HG02981 (cell line): ENCODE data around the gene TACR1.
"Not testable (repeated sequence)": the region's sequence is repeated elsewhere in the genome, so short reads cannot be mapped to it uniquely, and the experiment has no call there.

Source experiments
- ATAC-seq: cut with Tn5 transposase; IDR thresholded peaks from one replicate; pipeline ENCODE4 v1.9.1; 2021; ENCODE audit warnings: mild to moderate bottlenecking, moderate library complexity; ENCODE audit not compliant: unreplicated experiment

Gene TACR1

GRCh38 chr2:75147884-75148283 lies 51.4 kb downstream of the TACR1 start:
- not testable (repeated sequence) for ATAC-seq

- ATAC-seq: no peak
Measured at GRCh38 chr2:75146606-75147332, 52.6 kb downstream of the TACR1 start.

DNA sequence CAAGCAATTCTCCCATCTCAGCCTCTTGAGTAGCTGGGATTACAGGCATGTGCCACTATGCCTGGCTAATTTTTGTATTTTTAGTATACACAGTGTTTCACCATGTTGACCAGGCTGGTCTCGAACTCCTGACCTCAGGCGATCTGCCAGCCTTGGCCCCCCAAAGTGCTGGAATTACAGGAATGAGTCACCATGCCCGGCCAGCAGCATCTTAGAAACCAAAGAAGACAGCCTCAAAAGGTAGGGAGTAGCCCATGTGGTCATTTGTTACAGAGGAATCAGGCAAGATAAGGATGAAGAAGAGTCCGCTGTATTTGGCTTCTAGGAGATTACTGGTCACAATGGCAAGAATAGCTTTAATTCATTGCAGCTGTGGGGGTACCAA lies 53.1 kb downstream of the TACR1 start:
- ATAC-seq: not testable (repeated sequence)

- no peak for ATAC-seq
Measured at GRCh38 chr2:75142081-75142480, 57.2 kb downstream of the TACR1 start.

- no peak for ATAC-seq
Measured at GRCh38 chr2:75140288-75140687, 59.0 kb downstream of the TACR1 start.

- ATAC-seq: no peak
Measured at GRCh38 chr2:75139171-75139570, 60.1 kb downstream of the TACR1 start.

- no peak for ATAC-seq
Measured at GRCh38 chr2:75138528-75138927, 60.8 kb downstream of the TACR1 start.

DNA sequence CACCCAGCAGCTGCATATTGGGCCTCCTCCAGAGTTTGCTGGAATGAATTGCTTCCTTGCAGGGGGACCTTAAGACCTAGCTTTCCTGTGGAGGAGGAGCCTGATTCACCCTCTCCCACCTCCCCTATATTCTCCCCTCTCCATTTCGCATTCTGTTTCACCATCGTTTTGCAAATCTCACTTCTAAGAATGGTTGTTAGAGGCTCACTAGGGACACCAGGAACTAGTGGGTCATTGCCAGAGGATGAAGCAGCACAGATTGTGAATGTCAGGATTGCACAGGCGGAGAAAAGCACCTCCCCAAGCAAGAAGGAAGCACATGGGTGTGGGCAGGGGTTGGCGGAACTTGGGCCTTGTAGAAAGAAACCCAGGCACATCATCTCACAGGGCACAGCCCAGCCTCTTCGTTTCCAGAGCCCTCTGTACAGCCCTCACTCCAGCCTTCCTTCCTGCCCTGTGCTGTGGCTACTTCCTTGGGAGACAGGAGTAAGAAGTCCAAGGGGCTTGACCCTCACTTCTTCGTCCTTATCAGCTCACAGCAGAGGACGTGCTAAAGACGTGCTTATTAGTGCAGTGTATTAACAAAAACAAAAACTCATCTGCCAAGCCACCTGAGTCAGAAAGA lies 63.4 kb downstream of the TACR1 start:
- no peak for ATAC-seq

DNA sequence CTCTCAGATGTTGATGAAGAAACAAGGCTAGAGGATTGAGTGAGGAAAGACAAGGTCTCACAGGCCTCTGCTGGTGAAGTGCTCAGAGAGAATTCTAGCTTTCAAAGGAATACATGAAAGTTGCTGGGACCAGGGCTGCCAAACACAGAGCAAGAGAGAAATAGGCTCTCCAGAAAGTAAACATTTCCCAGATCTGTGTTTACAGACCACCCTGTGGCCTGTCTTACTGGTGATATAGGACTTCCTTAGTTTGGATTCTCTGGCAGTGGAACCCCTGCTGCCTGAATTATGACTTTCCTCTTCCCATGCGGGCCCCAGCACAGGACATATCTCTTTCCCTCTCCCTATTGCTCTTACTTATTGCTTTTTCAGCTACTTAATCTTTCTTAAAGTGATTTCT lies 64.5 kb downstream of the TACR1 start:
- ATAC-seq: no peak

DNA sequence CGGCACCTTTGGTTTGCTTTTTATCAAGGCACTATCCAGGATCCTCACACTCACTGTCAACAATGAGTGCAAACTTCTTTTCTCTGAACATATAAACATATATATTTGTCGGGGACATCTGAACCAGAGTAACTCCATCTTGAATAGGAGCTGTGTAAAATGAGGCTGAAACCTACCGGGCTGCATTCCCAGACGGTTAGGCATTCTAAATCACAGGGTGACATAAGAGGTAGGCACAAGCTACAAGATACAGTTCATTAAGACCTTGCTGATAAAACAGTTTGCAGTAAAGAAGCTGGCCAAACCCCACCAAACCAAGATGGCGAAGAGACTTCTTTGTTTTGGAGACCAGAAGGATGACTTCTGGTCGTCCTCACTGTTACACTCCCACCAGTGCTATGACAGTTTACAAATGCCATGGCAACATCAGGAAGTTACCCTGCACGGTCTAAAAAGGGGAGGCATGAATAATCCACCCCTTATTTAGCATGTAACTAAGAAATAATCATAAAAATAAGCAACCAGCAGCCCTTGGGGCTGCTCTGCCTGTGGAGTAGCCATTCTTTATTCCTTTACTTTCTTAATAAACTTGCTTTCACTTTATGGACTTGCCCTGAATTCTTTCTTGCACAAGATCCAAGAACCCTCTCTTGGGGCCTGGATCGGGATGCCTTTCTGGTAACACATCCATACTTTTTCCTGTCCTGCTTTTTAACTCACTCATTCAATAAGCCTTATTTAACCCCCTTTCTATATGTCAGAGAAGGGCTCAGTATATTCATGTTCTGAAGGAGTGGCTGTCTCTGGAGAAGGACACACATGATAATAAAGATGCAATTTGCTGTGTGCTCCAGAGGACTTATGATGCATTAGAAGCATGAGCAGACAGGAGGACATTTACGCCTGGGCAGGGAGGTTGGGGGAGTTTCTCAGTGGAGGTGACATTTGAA lies 65.4 kb downstream of the TACR1 start:
- ATAC-seq: no peak

GRCh38 chr2:75130171-75130570 lies 69.1 kb downstream of the TACR1 start:
- ATAC-seq: no peak

- no peak for ATAC-seq
Measured at GRCh38 chr2:75123876-75124275, 75.4 kb downstream of the TACR1 start.

- ATAC-seq: no peak
Measured at GRCh38 chr2:75113231-75113869, 86.0 kb downstream of the TACR1 start.

DNA sequence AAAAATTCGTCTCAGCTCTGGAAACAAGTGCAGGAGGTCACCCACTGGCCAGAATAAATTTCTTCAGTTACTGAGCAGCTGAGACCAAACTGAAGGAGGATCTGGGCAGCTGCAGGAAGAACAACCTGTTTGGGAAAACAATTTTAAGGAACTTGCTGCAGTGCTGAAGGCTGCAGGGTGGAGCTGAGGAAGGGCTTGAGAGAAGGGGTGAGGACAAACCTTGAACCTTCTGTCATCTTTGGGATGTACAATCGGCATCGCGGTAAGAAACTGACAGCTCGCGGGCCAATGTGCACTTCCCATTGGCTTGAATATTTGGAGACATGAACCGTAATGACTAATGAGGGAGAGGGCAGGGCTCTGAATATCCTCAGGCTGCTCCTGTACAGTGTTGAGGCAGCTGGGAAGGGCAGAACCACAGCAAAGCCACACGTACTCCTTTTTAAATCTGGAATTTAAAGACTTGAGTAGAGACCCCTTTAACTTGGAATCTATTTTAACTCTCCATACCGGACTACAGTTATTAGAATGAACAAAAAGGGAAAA lies 90.3 kb downstream of the TACR1 start:
- ATAC-seq: no peak

- no peak for ATAC-seq
Measured at GRCh38 chr2:75102011-75102410, 97.3 kb downstream of the TACR1 start.

- no peak for ATAC-seq
Measured at GRCh38 chr2:75100801-75101151, 98.5 kb downstream of the TACR1 start.

DNA sequence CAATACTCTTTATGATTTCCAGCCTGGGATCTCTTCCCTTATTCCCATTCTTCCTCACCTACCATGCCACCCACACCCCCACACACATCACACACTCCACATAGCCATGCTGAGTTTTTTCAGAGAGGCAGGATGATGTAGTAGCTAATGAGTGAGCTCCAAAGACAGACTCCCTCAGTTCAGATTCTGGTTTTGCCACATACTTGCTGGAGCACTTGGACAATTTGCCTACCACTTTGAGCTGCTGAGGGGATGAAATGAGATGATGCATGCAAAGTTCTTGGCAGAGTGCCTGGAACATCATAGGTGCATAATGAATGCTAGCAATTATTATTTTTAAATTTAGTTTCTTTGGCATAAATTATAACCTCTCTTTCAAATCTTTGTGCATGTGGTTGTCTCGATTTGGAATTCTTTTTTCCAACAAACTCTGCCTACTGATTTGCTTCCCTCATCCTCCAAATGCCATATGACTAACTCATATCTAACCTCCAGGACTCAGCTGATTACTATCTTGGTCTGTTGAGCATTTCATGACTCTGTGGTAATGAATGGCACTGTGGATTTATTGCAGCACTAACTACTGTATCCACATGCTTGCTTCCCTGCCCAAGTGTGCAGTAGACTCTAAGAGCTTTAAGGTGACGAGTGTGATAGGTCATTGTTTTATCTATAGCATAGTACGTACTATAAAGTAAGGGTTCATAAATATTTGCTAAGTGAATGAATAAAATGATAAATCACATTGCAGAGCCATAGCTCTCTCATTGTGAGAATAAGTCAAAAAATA lies 99.1 kb downstream of the TACR1 start:
- ATAC-seq: no peak

- no peak for ATAC-seq
Measured at GRCh38 chr2:75099521-75099922, 99.8 kb downstream of the TACR1 start.

DNA sequence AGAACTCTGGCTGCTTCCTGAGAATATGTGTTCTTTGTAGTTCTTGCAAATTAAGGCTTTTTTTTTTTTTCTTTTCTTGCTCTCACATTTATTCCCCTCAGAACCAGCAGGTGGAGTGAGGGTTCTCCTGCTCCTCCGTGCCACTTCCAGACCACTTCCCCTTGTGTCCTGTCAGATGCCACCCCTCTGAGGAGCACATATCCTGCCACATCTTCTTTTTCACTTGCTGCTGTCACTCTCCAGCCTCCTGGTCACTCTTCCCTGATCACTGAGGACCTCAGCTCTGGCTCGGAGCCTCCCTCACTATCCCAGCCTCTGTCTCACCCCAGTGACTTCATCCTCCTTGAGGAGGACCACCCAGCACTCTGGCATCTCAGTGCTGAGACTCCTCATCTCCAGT lies 100.5 kb downstream of the TACR1 start:
- ATAC-seq: no peak

- no peak for ATAC-seq
Measured at GRCh38 chr2:75097831-75098230, 101.5 kb downstream of the TACR1 start.
